HG02759 (cell line): ENCODE results near the gene ANAPC7.
A peak's percentile ranks its signal among the peaks of the same experiment; 100 is the strongest.
"Not testable (repeated sequence)": the region's sequence is repeated elsewhere in the genome, so short reads cannot be mapped to it uniquely, and the experiment has no call there.

Source experiments
- ATAC-seq: cut with Tn5 transposase; IDR thresholded peaks from one replicate; pipeline ENCODE4 v1.9.1; 2021; ENCODE audit warnings: mild to moderate bottlenecking, moderate library complexity; ENCODE audit not compliant: unreplicated experiment

Gene ANAPC7, protein sequence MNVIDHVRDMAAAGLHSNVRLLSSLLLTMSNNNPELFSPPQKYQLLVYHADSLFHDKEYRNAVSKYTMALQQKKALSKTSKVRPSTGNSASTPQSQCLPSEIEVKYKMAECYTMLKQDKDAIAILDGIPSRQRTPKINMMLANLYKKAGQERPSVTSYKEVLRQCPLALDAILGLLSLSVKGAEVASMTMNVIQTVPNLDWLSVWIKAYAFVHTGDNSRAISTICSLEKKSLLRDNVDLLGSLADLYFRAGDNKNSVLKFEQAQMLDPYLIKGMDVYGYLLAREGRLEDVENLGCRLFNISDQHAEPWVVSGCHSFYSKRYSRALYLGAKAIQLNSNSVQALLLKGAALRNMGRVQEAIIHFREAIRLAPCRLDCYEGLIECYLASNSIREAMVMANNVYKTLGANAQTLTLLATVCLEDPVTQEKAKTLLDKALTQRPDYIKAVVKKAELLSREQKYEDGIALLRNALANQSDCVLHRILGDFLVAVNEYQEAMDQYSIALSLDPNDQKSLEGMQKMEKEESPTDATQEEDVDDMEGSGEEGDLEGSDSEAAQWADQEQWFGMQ

DNA sequence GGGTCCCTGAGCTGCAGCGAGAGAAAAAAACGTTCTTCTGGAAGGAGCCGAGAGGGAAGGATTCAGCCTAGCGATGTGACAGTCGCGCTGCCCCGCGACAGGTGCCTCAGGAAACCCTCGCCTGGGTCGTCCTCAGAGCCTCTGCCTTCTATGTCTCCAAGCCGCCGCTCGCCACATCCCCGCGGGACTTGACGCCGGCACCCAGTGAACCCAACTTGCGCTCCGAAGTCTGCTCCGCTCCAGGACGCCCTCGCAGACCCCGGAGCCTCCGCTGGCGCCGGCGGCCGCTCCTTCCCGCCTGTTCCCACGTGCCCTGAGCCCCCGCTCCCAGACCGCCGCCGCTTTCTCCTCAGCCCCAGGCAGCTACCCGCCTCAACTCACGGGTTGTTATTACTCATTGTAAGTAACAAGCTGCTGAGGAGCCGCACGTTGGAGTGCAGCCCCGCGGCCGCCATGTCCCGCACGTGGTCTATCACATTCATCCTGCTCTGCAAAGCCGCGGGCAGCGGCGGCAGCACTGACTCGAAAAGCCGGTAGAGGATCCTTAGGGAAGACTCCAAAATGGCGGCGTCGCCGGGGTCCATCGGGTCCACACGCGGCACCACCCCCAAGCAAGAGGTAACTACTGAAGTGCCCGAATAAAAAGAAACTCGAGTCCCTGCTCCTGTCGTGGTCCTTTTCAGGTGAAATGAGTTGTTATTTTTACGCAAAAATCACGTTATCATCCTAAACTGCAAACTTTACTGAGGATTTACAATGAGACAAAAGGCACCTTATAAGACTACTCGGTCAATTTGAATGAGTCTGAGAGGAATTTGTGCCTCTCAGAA, at the start of gene ANAPC7:
Gene ANAPC7 (minus strand): TSS at position 563 of the 830 bp plus-strand sequence. CDS start 81 bp downstream, at position 482.
- peak; percentile 81 for ATAC-seq

DNA sequence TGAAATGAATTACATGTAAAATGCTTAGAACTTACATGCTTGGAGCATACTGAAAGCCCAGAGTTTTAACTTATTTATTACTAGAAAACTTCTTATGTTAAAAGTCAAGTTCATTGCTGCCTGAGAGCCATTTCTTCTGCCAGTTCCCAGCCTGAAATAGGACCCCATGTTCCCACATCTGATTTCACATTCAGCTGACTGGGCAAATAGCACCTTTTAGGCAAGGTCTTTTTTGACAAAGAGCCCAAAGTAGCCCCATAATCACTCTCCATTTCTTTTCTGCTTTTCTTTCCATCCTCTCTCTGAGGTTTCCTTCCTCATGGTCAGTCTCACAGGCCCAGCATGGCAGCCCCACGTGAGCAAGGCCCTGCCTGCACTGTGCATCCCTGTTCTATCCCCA, 47.8 kb upstream of the ANAPC7 start:
- no peak for ATAC-seq

DNA sequence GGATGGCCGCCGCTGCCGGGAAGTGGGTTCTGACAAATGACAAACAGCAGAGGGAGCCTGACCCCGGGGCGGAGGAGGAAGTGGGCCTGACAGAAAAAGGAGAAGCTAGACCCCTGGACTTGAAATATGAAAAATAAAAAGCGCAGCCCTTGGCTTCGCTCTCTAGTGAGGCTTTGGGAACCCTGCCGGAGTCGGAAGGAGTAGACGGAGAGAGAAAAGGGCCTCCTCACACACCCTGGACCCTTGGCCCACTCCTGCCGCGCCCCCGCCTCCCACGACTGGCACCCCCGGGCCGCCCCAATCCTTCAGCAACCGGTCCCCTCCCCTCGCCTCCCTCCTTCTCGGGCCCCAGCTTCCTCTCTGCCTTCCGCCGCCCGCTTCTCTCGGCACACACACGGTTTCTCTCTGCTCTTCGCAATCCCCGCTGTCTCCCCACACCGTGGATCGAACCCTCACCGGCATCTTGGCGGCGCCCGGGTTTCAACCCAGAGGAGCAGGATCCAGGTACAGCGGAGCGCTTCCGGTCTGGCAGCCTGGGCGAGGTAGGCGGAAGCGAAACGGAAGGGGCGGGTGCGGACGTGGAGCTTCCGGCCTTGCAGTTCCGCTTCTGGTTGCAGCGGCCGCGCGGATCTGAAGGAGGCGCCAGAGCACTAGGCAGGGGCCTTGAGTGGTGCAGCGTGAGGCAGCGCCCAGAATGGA, 46.4 kb upstream of the ANAPC7 start, which contains the start of gene ARPC3:
Gene ARPC3 (minus strand): TSS at position 539 of the 699 bp plus-strand sequence. CDS start 77 bp downstream, at position 462.
- ATAC-seq = peak; percentile 97

DNA sequence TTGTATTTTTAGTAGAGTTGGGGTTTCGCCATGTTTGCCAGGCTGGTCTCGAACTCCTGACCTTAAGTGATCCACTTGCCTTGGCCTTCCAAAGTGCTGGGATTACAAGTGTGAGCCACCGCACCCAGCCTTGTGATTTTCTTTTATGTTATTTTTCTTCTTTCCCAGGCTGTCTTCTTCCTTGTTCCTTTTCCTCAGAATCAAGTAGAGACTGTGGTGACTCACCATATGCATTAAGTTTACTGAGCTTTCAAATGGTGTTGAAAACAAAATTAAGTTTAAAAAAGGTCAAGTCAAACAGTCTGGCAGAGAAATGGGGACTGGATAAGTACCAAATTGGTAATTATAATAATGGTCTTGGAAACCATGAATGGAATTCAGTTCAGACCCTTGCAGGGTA, 40.9 kb upstream of the ANAPC7 start:
- no peak for ATAC-seq

DNA sequence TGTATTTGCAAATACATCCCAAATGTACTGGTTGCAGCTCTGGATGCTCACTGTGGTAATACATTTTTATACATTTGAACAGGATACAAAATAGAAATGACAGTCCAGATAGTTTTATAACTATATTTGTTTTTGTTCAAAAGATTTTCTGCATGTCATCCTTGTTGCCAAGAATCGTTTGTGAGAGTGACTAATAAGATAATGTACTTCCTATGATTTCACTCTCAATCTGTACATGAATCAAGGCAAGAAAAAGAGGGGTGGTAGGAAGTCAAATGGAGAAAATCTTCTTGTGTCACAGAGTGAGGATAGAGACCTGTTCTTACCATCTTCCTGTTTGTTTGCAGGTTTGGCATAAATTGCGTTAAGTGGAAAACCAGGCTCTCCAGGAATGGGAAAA, 32.7 kb upstream of the ANAPC7 start:
- ATAC-seq = no peak

DNA sequence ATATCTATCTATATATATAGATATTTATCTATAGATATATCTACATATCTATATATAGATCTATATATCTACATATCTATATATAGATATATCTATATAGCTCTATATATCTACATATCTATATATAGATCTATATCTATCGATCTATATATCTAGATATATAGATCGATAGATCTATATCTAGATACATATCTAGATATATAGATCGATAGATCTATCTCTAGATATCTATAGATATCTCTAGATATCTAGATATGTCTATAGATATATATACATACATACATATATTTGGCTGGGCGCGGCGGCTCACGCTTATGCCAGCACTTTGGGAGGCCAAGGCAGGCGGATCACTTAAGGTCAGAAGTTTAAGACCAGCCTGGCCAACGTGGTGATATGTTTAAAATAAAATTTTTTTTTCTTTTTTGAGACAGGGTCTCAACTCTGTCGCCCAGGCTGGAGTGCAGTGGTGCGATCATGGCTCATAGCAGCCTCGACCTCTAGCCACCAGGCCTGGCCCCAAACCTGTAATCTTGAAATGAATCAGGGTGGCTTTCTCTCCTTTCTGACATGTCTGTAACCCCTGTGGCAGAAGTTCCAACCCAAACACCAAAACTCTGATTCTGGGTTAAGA, 28.6 kb upstream of the ANAPC7 start:
- ATAC-seq = no peak

DNA sequence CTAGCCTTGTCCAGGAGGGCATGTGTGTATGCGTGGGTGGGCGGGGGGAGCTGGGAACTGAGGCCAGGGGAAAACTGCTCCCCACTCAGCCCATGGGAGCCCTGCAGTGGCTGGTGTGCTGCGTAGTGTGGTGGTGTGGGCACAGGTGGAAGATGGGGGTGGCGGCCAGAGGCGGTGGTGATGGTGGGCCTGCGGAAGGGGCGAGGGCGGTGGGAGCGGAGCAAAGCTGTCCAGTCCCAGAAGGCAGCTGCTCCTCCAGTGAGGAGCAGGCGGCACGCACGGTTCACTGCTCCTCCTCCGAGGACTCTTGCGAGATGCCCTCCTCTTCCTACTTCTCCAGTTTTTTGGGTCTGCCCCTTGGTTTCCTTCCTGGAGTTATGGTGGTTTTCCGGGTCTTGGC, 26.2 kb upstream of the ANAPC7 start:
- ATAC-seq = not testable (repeated sequence)

DNA sequence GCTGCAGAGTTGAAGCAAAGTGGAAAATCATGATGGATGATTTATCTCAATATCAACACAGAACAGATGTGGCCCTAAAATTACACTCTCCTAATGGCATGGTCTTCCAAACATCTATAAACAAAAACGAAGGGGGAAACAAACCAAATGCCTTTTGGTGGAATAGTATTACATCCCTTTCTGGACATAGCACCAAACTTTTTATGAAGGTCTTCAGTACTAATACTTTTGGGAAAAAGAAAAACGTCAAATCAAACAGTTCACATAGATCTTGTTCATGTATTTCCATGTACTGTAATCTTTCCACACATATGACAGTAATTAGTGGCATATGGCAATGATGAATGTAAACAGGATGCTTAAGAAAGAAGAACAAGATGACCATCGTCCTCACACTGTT, 22.9 kb upstream of the ANAPC7 start:
- no peak for ATAC-seq

DNA sequence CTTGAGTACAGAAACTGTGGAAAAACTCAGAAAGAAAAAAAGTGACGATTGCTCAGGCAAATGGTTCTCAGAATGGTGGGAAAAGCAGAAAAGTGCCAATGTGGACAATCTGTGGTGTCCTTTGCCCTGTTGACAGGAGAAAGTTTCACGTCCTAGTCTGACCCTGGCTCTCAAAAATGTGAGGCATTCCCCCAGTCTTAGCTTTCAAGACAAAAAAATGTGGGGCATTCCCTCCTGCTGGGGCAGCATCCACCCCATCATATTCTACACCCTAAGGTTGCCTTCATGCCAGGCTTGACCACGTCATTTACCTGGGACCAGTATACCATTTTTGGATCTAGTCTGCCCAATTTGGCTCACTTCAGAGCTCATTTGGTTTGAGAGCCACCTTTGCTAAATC, 20.7 kb upstream of the ANAPC7 start:
- ATAC-seq = no peak

DNA sequence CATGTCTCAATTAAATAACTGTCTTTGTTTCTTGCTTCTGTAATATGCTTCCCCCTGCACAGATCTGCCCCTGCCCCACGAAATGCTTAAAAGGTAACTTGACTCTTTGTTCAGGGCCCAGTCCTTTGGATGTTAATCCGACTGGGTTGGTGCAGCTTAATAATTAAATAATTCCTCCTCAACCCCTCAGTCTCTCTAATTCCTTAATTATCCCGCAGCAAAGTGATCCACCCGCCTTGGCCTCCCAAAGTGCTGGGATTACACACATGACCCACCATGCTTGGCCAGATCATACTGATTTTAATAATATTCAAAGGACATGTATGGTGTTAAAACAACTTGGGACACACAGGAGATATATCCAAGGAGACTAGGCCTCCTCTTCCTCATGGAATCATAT, 18.2 kb upstream of the ANAPC7 start:
- ATAC-seq = no peak

DNA sequence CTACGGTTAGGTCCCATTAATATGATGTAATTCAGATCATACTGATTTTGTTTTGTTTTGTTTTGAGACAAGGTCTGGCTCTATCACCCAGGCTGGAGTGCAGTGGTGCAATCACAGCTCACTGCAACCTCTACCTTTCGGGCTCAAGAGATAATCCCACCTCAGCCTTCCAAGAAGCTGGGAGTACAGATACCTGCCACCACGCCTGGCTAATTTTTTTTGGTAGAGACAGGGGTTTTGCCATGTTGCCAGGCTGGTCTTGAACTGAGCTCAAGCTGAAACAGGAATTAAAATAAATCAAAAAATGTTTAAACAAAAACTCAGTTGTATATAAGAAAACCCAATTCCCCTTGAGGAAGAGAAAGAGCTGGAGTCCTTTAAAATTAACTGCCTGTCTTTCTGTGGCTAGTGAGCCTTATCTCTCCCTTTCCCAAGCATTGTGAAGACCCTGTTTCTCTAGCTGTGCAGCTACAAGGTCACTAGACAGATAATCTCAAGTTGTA, 17.7 kb upstream of the ANAPC7 start:
- no peak for ATAC-seq

DNA sequence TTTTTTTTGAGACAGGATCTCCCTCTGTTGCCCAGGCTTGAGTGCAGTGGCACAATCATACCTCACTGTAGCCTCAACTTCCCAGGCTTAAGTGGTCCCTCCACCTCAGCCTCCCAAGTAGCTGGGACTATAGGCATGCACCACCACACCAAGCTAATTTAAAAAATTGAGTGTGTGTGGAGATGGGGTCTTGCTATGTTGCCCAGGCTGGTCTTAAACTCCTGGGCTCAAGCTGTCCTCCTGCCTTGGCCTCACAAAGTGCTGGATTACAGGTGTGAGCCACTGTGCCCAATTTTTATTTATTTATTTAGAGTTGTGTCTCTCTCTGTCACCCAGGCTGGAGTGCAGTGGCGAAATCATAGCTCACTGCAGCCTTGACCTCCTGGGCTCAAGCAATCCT, 17.1 kb upstream of the ANAPC7 start:
- ATAC-seq = not testable (repeated sequence)

DNA sequence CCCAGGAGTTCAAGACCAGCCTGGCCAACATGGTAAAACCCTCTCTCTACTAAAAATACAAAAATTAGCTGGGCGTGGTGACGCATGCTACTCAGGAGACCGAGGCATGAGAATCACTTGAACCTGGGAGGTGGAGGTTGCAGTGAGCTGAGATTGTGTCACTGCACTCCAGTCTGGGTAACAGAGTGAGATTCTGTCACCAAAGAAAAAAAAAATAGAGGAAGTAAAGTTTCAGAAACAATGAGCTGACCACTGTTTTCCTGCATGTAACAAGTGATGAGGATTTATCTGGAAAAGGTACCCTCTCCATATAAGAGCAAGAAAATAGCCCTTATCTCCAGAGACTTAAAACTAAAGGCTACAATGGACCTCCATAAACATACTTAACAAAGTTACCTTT, 13.6 kb upstream of the ANAPC7 start:
- ATAC-seq = not testable (repeated sequence)

DNA sequence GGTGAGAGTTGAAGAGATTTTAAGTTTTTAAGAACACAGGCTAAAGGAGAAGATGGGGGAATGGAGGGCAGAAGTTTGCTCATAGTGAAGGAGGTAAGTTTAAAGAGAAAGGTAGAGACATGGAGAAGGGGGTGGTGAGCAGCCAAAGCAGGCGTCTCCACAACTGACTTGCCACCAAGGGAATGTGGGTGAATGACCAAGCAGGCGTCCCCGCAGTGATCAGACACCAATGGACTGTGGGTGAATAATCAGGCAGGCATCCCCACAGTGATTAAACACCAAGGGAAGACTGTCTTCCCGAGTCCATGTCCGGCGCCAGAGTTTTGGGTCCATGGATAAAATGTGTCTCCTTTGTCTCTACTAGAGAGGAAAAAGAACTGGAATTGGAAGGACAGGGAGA, 6.6 kb upstream of the ANAPC7 start:
- not testable (repeated sequence) for ATAC-seq

DNA sequence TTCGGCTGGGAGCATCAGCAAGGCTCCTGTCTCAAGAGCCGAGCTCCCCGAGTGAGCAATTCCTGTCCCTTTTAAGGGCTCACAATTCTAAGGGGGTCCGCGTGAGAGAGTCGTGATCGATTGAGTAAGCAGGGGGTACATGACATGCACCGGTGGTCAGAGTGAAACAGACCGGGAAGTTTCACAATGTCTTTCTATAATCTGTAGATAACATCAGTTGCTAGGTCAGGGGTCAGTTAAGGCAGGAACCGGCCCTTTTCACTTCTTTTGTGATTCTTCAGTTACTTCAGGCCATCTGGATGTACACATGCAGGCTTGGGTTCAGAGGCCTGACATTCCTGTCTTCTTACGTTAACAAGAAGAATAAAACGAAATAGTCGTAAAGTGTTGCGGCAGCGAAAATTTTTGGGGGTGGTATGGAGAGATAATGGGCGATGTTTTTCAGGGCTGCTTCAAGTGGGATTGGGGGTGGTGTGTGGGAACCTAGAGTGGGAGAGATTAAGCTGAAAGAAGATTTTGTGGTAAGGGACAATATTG, 1.7 kb upstream of the ANAPC7 start:
- not testable (repeated sequence) for ATAC-seq

DNA sequence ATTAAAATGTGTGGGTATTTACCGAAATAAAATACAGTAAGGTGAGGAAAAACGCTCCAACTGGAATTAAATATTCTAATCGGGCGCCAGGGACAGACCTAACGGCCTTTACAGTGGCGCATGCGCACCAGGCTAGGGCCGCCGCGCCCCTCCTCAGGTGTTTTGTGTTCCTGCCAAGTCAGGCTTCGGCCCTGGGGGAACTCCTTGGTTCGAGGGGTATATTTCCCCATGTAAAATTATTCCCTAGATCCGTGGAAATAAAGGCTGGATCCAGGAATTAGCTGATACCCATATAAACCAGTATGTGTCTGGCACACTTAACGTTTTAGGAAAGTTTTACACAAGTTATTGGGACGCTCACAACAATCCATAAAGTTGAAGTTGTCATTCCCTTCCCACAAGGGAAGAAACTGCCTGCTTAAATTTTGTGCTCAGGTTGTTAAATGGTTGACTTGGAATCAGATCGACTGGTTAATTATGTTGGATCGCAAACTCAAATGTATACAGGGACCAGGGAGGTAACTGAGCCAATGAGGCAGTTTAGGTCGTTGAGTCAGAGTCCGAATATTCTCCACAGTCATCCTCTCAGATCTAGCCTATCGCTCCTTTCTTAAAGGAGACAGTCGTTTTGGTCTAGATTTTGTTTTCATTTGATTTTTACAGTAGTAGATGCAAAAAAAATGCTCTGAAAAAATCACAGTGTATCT, 621 bp upstream of the ANAPC7 start:
- peak; percentile 50 for ATAC-seq

DNA sequence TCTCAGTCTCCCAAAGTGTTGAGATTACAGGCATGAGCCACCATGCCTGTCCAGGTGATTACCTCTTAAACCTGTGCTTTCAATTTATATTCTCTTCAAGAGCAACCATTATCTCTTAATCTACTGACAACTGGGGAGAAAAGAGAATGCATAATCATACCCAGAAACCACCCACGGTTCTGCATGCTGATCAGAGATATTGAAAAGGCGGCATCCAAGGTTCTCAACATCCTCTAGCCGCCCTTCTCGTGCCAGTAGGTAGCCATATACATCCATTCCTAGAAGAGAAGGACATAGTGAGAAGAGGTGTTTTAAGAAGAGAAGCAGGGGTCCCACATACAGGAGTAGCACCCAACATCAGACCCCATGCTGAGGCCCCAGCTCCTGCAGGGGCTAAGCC, 20.8 kb downstream of the ANAPC7 start:
- no peak for ATAC-seq

DNA sequence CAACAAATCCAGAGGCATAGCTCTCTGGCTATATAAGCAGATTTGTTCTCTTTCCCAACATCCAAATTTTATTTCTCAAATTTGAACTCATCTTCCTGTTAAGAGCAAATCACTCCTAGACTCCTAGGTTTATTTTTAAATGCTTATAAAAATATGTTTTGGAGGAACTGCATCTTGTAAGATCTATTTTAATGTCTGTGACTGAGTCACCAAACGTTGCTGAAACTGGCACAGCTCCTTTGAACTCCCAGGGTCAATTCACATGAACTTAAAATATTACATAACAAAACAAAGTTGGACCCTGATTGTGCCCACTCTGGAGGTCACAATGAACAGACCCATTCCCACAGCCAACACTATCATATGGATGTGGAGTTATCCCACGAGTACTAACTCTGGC, 23.9 kb downstream of the ANAPC7 start:
- ATAC-seq = no peak

DNA sequence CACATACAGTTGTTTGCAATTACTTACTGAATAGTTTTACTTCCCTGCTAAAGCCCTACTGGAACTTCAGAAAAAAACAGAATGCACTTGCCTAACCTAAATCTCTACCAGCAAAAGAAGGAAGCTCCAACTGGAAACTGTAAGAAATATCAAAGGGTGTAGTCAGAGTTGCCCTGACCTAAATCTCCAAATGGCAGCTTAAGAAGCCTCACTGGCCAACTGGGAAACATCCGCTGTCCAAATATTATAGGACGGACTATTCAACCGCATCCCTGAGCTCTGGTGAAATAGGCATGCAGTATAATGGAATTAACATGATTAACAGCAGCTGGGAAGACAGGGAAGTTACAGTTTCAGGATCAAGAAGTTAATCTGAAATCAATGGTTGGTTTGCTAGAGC, 24.3 kb downstream of the ANAPC7 start:
- ATAC-seq = no peak
